Liver (tissue), 9 donors: ENCODE measurements around the gene IL22RA1. TPM values are rescaled to one million over a fixed set of nuclear protein-coding genes. Genes with fewer than 3 reads are reported as not detected.

Source experiments
- DNase-seq: peaks from one replicate; pipeline ENCODE4 v3.0.0-alpha.2; 2017; ENCODE audit warnings: low spot score
- H3K27ac ChIP-seq, 2 donors: one replicate each; pipeline ENCODE4 v1.7.0; 2013; ENCODE audit warnings: inconsistent platforms in 2 of 2, low read length in 2 of 2, control low read depth in 1 of 2, low read depth in 1 of 2, mild to moderate bottlenecking in 1 of 2
- H3K27me3 ChIP-seq, 4 donors: one replicate each; pipeline versions ENCODE4 v1.6.1 to v1.7.0; 2013; ENCODE audit warnings: low read length in 3 of 4, inconsistent platforms in 1 of 4, mild to moderate bottlenecking in 1 of 4, moderate library complexity in 1 of 4; ENCODE audit not compliant: control insufficient read depth in 4 of 4, insufficient read depth in 4 of 4
- H3K36me3 ChIP-seq, 4 donors: one replicate each; pipeline versions ENCODE4 v1.6.1 to v1.7.0; 2013; ENCODE audit warnings: low read length in 3 of 4, mild to moderate bottlenecking in 3 of 4, low read depth in 1 of 4, moderate library complexity in 1 of 4; ENCODE audit not compliant: control insufficient read depth in 4 of 4, insufficient read depth in 3 of 4
- H3K4me1 ChIP-seq, 4 donors: one replicate each; pipeline versions ENCODE4 v1.6.1 to v1.7.0; 2013; ENCODE audit warnings: low read length in 3 of 4, mild to moderate bottlenecking in 3 of 4, moderate library complexity in 1 of 4; ENCODE audit not compliant: control insufficient read depth in 4 of 4, insufficient read depth in 4 of 4
- H3K4me3 ChIP-seq, 3 donors: one replicate each; pipeline versions ENCODE4 v1.6.1 to v1.7.0; 2013; ENCODE audit warnings: low read length in 3 of 3, control low read depth in 1 of 3, low read depth in 1 of 3, mild to moderate bottlenecking in 1 of 3
- H3K9ac ChIP-seq, 2 donors: one replicate each; pipeline ENCODE4 v1.7.0; 2013; ENCODE audit warnings: low read length in 2 of 2, mild to moderate bottlenecking in 2 of 2, moderate library complexity in 2 of 2, control low read depth in 1 of 2, low read depth in 1 of 2
- H3K9me3 ChIP-seq, 4 donors: one replicate each; pipeline versions ENCODE4 v1.6.1 to v1.7.0; 2013; ENCODE audit warnings: low read length in 3 of 4; ENCODE audit not compliant: control insufficient read depth in 4 of 4
- ATF3 ChIP-seq: IDR thresholded peaks from 2 replicates; pipeline ENCODE4 v1.6.1; 2016; ENCODE audit warnings: antibody characterized with exemption
- EGR1 ChIP-seq, 2 donors: IDR thresholded peaks; 2 replicates each; pipeline ENCODE4 v1.6.1; 2016 to 2018; ENCODE audit warnings: antibody characterized with exemption in 2 of 2, low read depth in 2 of 2
- FOXA2 ChIP-seq: IDR thresholded peaks from 2 replicates; pipeline ENCODE4 v1.6.1; 2016; ENCODE audit warnings: antibody characterized with exemption
- GABPA ChIP-seq, 2 donors: IDR thresholded peaks in 1 of 2; conservative IDR thresholded peaks in 1 of 2; 2 replicates each; pipeline ENCODE4 v1.6.1; 2016; ENCODE audit warnings: antibody characterized with exemption in 2 of 2, mild to moderate bottlenecking in 1 of 2, moderate library complexity in 1 of 2
- HNF4G ChIP-seq: IDR thresholded peaks from 2 replicates; pipeline ENCODE4 v1.6.1; 2016; ENCODE audit warnings: antibody characterized with exemption
- MAX ChIP-seq: IDR thresholded peaks from 2 replicates; pipeline ENCODE4 v1.6.1; 2016; ENCODE audit warnings: antibody characterized with exemption
- RAD21 ChIP-seq, 2 donors: IDR thresholded peaks; 2 replicates each; pipeline ENCODE4 v1.6.1; 2016; ENCODE audit warnings: antibody characterized with exemption in 2 of 2, mild to moderate bottlenecking in 2 of 2
- REST ChIP-seq: IDR thresholded peaks from 2 replicates; pipeline ENCODE4 v1.6.1; 2016; ENCODE audit warnings: antibody characterized with exemption, mild to moderate bottlenecking
- SP1 ChIP-seq: IDR thresholded peaks from 2 replicates; pipeline ENCODE4 v1.6.1; 2018; ENCODE audit warnings: antibody characterized with exemption, mild to moderate bottlenecking
- TAF1 ChIP-seq: conservative IDR thresholded peaks from 2 replicates; pipeline ENCODE4 v1.6.1; 2016; ENCODE audit warnings: antibody characterized with exemption, mild to moderate bottlenecking
- YY1 ChIP-seq: IDR thresholded peaks from 2 replicates; pipeline ENCODE4 v1.6.1; 2016; ENCODE audit warnings: antibody characterized with exemption, mild to moderate bottlenecking
- ZBTB33 ChIP-seq: IDR thresholded peaks from 2 replicates; pipeline ENCODE4 v1.6.1; 2016; ENCODE audit warnings: antibody characterized with exemption
- WGBS: extraction: QIAGEN DNeasy Blood & Tissue Kit; methylation state at CpG from one replicate; pipeline ENCODE4 v1.1.7; 2013; 5-methylcytosine and 5-hydroxymethylcytosine counted together
- polyA plus RNA-seq, 2 donors: library from polyadenylated mRNA; stranded (reverse) in 1 of 2; unstranded in 1 of 2; fragments of 200-250 nt in 1 of 2; fragments of >200 nt in 1 of 2; fragmentation: Nextera tagmentation in 1 of 2; extraction: Ambion mirVana in 1 of 2; gene quantifications; one replicate each; pipeline versions ENCODE4 v1.2.1 to v1.2.3, GENCODE V29; 2013 to 2015
- total RNA-seq, 2 donors: library from RNA; depleted of rRNA; stranded (reverse); fragments of >200 nt; gene quantifications; one replicate each; pipeline ENCODE4 v1.2.3, GENCODE V29; 2014
- donor health status: healthy.
- donor health status: healthy.
- donor health status: healthy.
- donor health status: healthy.
- donor health status: healthy.

IL22RA1 gene
- total and polyA plus RNA-seq, 4 donors: 2.1 to 4.5 (median 3.4) TPM

- WGBS: 88% methylated on average over 17 of the region's 17 CpGs
- Histone ChIP-seq H3K9ac (no peak overlapping the region), H3K4me3 (no peak overlapping the region), H3K9me3 (no peaks in the 10 kb centered on the region), H3K4me1 (peaks cover 4 to 27% (median 24%) of the 10 kb centered on the region in 4 donors), H3K27ac (no peak overlapping the region), H3K36me3 (no peaks in the 10 kb centered on the region), H3K27me3 (no peaks in the 10 kb centered on the region)
- no peak for DNase-seq
- TF ChIP-seq EGR1 (IDR thresholded peaks at IDR 0.05; ENCODE audit: low read depth in 2 of 2) (no peak), FOXA2 (no peak), MAX (no peak)
Observed at GRCh38 chr1:24140741-24141181, 2.2 kb downstream of the IL22RA1 start.

GRCh38 chr1:24139841-24140425 lies 3.0 kb downstream of the IL22RA1 start:
- Histone ChIP-seq H3K27ac (no peak overlapping the region), H3K27me3 (no peaks in the 10 kb centered on the region), H3K9ac (no peak overlapping the region), H3K4me1 (peaks cover 4 to 27% (median 24%) of the 10 kb centered on the region in 4 donors), H3K4me3 (no peak overlapping the region), H3K36me3 (no peaks in the 10 kb centered on the region), H3K9me3 (no peaks in the 10 kb centered on the region)
- WGBS: 91% methylated on average over 11 of the region's 11 CpGs
- DNase-seq: no peak
- TF ChIP-seq ZBTB33 (no peak), REST (no peak), YY1 (no peak), SP1 (no peak), ATF3 (no peak)

GRCh38 chr1:24139222-24139489 lies 3.8 kb downstream of the IL22RA1 start:
- no peak overlapping the region for H3K4me3 ChIP-seq
- WGBS: 84% methylated on average over 2 of the region's 2 CpGs
- H3K36me3 ChIP-seq: no peaks in the 10 kb centered on the region
- no peaks in the 10 kb centered on the region for H3K9me3 ChIP-seq
- no peaks in the 10 kb centered on the region for H3K27me3 ChIP-seq
- H3K9ac ChIP-seq: no peak overlapping the region
- DNase-seq: no peak
- H3K4me1 ChIP-seq: peaks cover 4 to 27% (median 24%) of the 10 kb centered on the region in 4 donors
- no peak overlapping the region for H3K27ac ChIP-seq
- TF ChIP-seq RAD21 (IDR thresholded peaks at IDR 0.05): no peak
- TF ChIP-seq GABPA (IDR thresholded peaks at IDR 0.05 in 1 of 2, conservative IDR thresholded peaks at IDR 0.05 in 1 of 2): no peak
- no peak for TF ChIP-seq EGR1 (IDR thresholded peaks at IDR 0.05; ENCODE audit: low read depth in 2 of 2)
- TF ChIP-seq REST: no peak
- TF ChIP-seq MAX: no peak
- no peak for TF ChIP-seq HNF4G
- no peak for TF ChIP-seq TAF1
- TF ChIP-seq SP1: no peak
- no peak for TF ChIP-seq ZBTB33
- TF ChIP-seq FOXA2: no peak
